Mucosa of descending colon (tissue), 3 donors: ENCODE results near the gene NR2F2. TPM values are rescaled to one million over a fixed set of nuclear protein-coding genes. Genes with fewer than 3 reads are reported as not detected.
A peak's percentile ranks its signal among the peaks of the same experiment; 100 is the strongest.

Experiments used
- ATAC-seq: fragments of 200-7000 bp; cut with Tn5 transposase; one replicate; pipeline ENCODE4 v1.9.1; 2020; ENCODE audit warnings: mild to moderate bottlenecking, moderate library complexity
- DNase-seq, 3 donors: peaks; one replicate each; pipeline ENCODE4 v3.0.0-alpha.2; 2020
- H3K36me3 ChIP-seq: fragments of 200-600 bp; one replicate; pipeline ENCODE4 v1.8.0; 2021; ENCODE audit warnings: low read depth, mild to moderate bottlenecking
- H3K4me1 ChIP-seq: fragments of 200-600 bp; one replicate; pipeline ENCODE4 v1.8.0; 2021; ENCODE audit warnings: low read depth, mild to moderate bottlenecking
- H3K4me3 ChIP-seq: fragments of 200-600 bp; one replicate; pipeline ENCODE4 v1.8.0; 2021; ENCODE audit warnings: mild to moderate bottlenecking
- H3K9me3 ChIP-seq: fragments of 200-600 bp; one replicate; pipeline ENCODE4 v1.8.0; 2021; ENCODE audit warnings: mild to moderate bottlenecking
- intact Hi-C, 2 donors: fragments of 100-400 bp; cut with DNase I in 1 of 2; cut with micrococcal nuclease in 1 of 2; formaldehyde crosslinking; loops; one replicate each; pipeline versions ENCODE4 v1.11.0 to v1.11.1; 2022; cut with DNase I, micrococcal nuclease
- long read RNA-seq, 2 donors: library from polyadenylated mRNA; unstranded; transcript quantifications; one replicate each; pipeline ENCODE4 v2.0.0, GENCODE V29; 2019 to 2021
- total RNA-seq, 3 donors: library from RNA; stranded (reverse); fragmentation: NEBNext Ultra II Directional in 2 of 3; extraction: Animal tissue kit (Norgen Biotek cat#: 25700) in 2 of 3; gene quantifications; one replicate each; pipeline versions ENCODE4 v1.2.1 to v1.2.4, GENCODE V29; 2021 to 2023
- TF ChIP-seq, protein P1 (sequence below): fragments of 200-600 bp; IDR thresholded peaks from one replicate; pipeline ENCODE4 v1.8.0; 2022; ENCODE audit warnings: antibody characterized with exemption, mild to moderate bottlenecking
- donor health status: DM: no; HTN: no; CAD: no; lungs with moderate emphysema.
- donor health status: DM: no; HTN: no; CAD: no.
- donor health status: DM: no; HTN: yes; CAD: no.

The NR2F2 gene
- 10 to 100 TPM; 31.9 to 79.3 (median 36.8) TPM for total RNA-seq
- long read RNA-seq, donor 1, full-length matches to known transcripts = 31 of 67 reads
- long read RNA-seq, donor 1, partial matches to known transcripts = 26 of 67 reads
- long read RNA-seq, donor 1, other reads (novel, unspliced or antisense) = 10 of 67 reads
- long read RNA-seq, donor 2, full-length matches to known transcripts = 3 of 9 reads
- long read RNA-seq, donor 2, partial matches to known transcripts = 2 of 9 reads
- long read RNA-seq, donor 2, other reads (novel, unspliced or antisense) = 4 of 9 reads

- ATAC-seq (peak; percentile 85), DNase-seq (peak; percentile 95 to 98 (median 96))
- Histone ChIP-seq H3K36me3 (no peaks in the 10 kb centered on the region), H3K4me1 (peaks cover 13% of the 10 kb centered on the region), H3K9me3 (no peaks in the 10 kb centered on the region), H3K4me3 (peak within 1 kb of the TSS; percentile 63)
- TF ChIP-seq, protein P1, sequence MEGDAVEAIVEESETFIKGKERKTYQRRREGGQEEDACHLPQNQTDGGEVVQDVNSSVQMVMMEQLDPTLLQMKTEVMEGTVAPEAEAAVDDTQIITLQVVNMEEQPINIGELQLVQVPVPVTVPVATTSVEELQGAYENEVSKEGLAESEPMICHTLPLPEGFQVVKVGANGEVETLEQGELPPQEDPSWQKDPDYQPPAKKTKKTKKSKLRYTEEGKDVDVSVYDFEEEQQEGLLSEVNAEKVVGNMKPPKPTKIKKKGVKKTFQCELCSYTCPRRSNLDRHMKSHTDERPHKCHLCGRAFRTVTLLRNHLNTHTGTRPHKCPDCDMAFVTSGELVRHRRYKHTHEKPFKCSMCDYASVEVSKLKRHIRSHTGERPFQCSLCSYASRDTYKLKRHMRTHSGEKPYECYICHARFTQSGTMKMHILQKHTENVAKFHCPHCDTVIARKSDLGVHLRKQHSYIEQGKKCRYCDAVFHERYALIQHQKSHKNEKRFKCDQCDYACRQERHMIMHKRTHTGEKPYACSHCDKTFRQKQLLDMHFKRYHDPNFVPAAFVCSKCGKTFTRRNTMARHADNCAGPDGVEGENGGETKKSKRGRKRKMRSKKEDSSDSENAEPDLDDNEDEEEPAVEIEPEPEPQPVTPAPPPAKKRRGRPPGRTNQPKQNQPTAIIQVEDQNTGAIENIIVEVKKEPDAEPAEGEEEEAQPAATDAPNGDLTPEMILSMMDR = no peak
- intact Hi-C loops = no loop called here
Observed at GRCh38 chr15:96330450-96331143, at the start of gene NR2F2. NR2F2 (plus strand) TSS chr15:96330700; CDS start chr15:96332106, 1,406 bp downstream.

DNA sequence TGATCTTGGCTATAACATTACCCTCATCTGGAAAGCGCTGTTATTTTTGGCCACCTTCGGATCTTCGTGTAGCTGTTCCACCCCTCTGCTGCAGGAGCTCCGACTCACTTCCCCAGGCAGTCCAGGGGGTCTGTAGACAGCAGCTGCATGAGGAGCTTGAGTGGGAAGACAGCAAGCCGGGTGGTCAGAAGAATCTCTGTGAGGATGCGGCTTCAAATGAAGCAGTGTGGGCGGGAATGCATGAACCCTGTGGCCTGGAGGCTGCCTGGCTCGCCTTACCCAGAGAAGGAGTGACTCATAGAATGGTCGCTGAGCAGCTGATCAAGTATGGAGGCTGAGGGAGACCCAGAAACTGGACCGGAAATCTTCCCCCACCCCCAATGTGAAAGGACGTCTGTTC lies 45.2 kb upstream of the NR2F2 start:
- TF ChIP-seq, protein P1 = no peak
- intact Hi-C loops = no loop called here
- DNase-seq (no peak), ATAC-seq (no peak)
- H3K4me3 ChIP-seq = no peak overlapping the region
- no peaks in the 10 kb centered on the region for H3K4me1 ChIP-seq
- no peaks in the 10 kb centered on the region for H3K9me3 ChIP-seq
- no peaks in the 10 kb centered on the region for H3K36me3 ChIP-seq

GRCh38 chr15:96285729-96286254 lies 44.7 kb upstream of the NR2F2 start:
- no peaks in the 10 kb centered on the region for H3K9me3 ChIP-seq
- intact Hi-C loops = no loop called here
- DNase-seq (no peak), ATAC-seq (no peak)
- no peak overlapping the region for H3K4me3 ChIP-seq
- TF ChIP-seq, protein P1 = no peak
- H3K36me3 ChIP-seq = no peaks in the 10 kb centered on the region
- H3K4me1 ChIP-seq = no peaks in the 10 kb centered on the region

DNA sequence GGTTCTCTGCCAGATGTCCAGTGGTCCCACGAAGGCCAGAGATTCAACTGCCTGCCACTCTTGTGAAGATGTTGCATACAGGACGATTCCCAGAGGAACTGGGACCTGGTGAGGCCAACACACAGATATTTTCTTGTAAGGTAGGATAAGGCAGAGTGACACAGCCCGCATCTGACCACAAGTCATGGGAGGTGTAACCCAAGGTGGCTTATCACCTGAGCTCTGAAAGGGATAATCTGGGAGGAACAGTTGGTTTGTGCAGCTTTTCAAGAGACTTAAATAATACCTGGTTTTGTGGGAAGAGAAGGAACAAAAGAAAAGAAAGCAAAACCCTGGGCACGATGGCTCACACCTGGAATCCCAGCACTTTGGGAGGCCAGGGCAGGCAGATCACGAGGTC lies 39.8 kb upstream of the NR2F2 start:
- DNase-seq (no peak), ATAC-seq (no peak)
- no peaks in the 10 kb centered on the region for H3K9me3 ChIP-seq
- H3K36me3 ChIP-seq = no peaks in the 10 kb centered on the region
- TF ChIP-seq, protein P1 = no peak
- H3K4me3 ChIP-seq = no peak overlapping the region
- intact Hi-C loops = no loop called here
- no peaks in the 10 kb centered on the region for H3K4me1 ChIP-seq

GRCh38 chr15:96292635-96293034 lies 37.9 kb upstream of the NR2F2 start:
- H3K4me3 ChIP-seq = no peak overlapping the region
- no peak for DNase-seq
- no peaks in the 10 kb centered on the region for H3K9me3 ChIP-seq
- H3K4me1 ChIP-seq = no peaks in the 10 kb centered on the region
- no peak for ATAC-seq
- intact Hi-C loops = no loop called here
- H3K36me3 ChIP-seq = no peaks in the 10 kb centered on the region
- TF ChIP-seq, protein P1 = no peak
